Fibroblast of skin of abdomen (primary cell): ENCODE results near the gene GSTM5.
"Not testable (repeated sequence)": the region's sequence is repeated elsewhere in the genome, so short reads cannot be mapped to it uniquely, and the experiment has no call there.

Experiments used
- DNase-seq: peaks from one replicate; pipeline ENCODE4 v3.0.0-alpha.2; 2013

GSTM5 gene

GRCh38 chr1:109732390-109732881 lies 20.4 kb downstream of the GSTM5 start:
- DNase-seq, result no peak

- no peak for DNase-seq
Measured at GRCh38 chr1:109733236-109733870, 21.3 kb downstream of the GSTM5 start.

GRCh38 chr1:109739738-109740614 lies 27.9 kb downstream of the GSTM5 start:
- DNase-seq, result peak; percentile 69

GRCh38 chr1:109740615-109741373 lies 28.7 kb downstream of the GSTM5 start, which contains the start of gene GSTM3:
GSTM3 (minus strand) TSS chr1:109741038; CDS start chr1:109740287, 751 bp downstream.
- DNase-seq, result no peak

GRCh38 chr1:109748311-109748710 lies 36.3 kb downstream of the GSTM5 start:
- not testable (repeated sequence) for DNase-seq

GRCh38 chr1:109749221-109749620 lies 37.2 kb downstream of the GSTM5 start:
- no peak for DNase-seq

GRCh38 chr1:109750241-109750882 lies 38.3 kb downstream of the GSTM5 start:
- no peak for DNase-seq

- no peak for DNase-seq
Measured at GRCh38 chr1:109750920-109751319, 38.9 kb downstream of the GSTM5 start.

- no peak for DNase-seq
Measured at GRCh38 chr1:109751531-109752260, 39.6 kb downstream of the GSTM5 start.

GRCh38 chr1:109754738-109755137 lies 42.7 kb downstream of the GSTM5 start:
- no peak for DNase-seq

- DNase-seq, result not testable (repeated sequence)
Measured at GRCh38 chr1:109756325-109756724, 44.3 kb downstream of the GSTM5 start.

- DNase-seq, result no peak
Measured at GRCh38 chr1:109756848-109757521, 44.9 kb downstream of the GSTM5 start.

- no peak for DNase-seq
Measured at GRCh38 chr1:109757936-109758786, 46.1 kb downstream of the GSTM5 start.

- no peak for DNase-seq
Measured at GRCh38 chr1:109759513-109760334, 47.7 kb downstream of the GSTM5 start.

GRCh38 chr1:109760581-109761226 lies 48.7 kb downstream of the GSTM5 start:
- no peak for DNase-seq

- no peak for DNase-seq
Measured at GRCh38 chr1:109761227-109762038, 49.4 kb downstream of the GSTM5 start.

- no peak for DNase-seq
Measured at GRCh38 chr1:109762039-109762585, 50.1 kb downstream of the GSTM5 start.
